Esophagus squamous epithelium (tissue), 5 donors: ENCODE measurements around the gene CACNA2D2. TPM values are rescaled to one million over a fixed set of nuclear protein-coding genes. Genes with fewer than 3 reads are reported as not detected.

ENCODE experiments used
- DNase-seq: peaks from one replicate; lab custom pipeline; 2025; lab: John Stamatoyannopoulos, UW
- H3K27ac ChIP-seq, 4 donors: fragments of 200-600 bp; sonication (generic); one replicate each; pipeline ENCODE4 v1.5.1; 2016 to 2019; ENCODE audit warnings: mild to moderate bottlenecking in 1 of 4
- H3K27me3 ChIP-seq, 4 donors: fragments of 200-600 bp; sonication (generic); 1 replicate in 3 of 4; 2 replicates in 1 of 4; pipeline versions ENCODE4 v1.5.1 to v1.6.0; 2017 to 2021; ENCODE audit warnings: antibody characterized with exemption in 1 of 4
- H3K36me3 ChIP-seq, 3 donors: fragments of 200-600 bp; sonication (generic); one replicate each; pipeline ENCODE4 v1.5.1; 2016 to 2019
- H3K4me1 ChIP-seq, 3 donors: fragments of 200-600 bp; sonication (generic); one replicate each; pipeline ENCODE4 v1.5.1; 2017 to 2019
- H3K4me3 ChIP-seq, 4 donors: fragments of 200-600 bp; sonication (generic); 1 replicate in 3 of 4; 2 replicates in 1 of 4; pipeline ENCODE4 v1.5.1; 2016 to 2019; ENCODE audit warnings: mild to moderate bottlenecking in 2 of 4, moderate library complexity in 1 of 4
- H3K9me3 ChIP-seq, 3 donors: fragments of 200-600 bp; sonication (generic); one replicate each; pipeline ENCODE4 v1.5.1; 2016 to 2019
- CTCF ChIP-seq, 6 experiments: fragments of 450-650 bp in 4 of 6; fragments of 200-600 bp in 2 of 6; sonication (generic) in 2 of 6; IDR thresholded peaks; one replicate each; pipeline ENCODE4 v1.5.1; 2016 to 2019; ENCODE audit warnings: antibody characterized with exemption in 6 of 6, mild to moderate bottlenecking in 4 of 6, moderate library complexity in 4 of 6
- POLR2A ChIP-seq, 4 donors: fragments of 450-650 bp; IDR thresholded peaks; one replicate each; pipeline ENCODE4 v1.6.1; 2017; ENCODE audit warnings: antibody characterized with exemption in 4 of 4, mild to moderate bottlenecking in 4 of 4, moderate library complexity in 3 of 4
- whole genome bisulfite sequencing, 2 donors: methylation state at CpG; one replicate each; pipeline ENCODE4 v1.1.5; 2018; 5-methylcytosine and 5-hydroxymethylcytosine counted together
- intact Hi-C: fragments of 100-400 bp; cut with DNase I; formaldehyde crosslinking; loops from one replicate; pipeline ENCODE4 v1.15.0; 2022
- total RNA-seq, 4 donors: library from RNA; depleted of rRNA; stranded (reverse); fragments of >200 nt; gene quantifications; one replicate each; pipeline ENCODE4 v1.1.0, GENCODE V29; 2016
- donor health status: DM: yes; HTN: yes; CAD: no.

CACNA2D2 gene
- total RNA-seq, 4 donors from 2014 or later, result 0.18 to 0.57 (median 0.35) TPM; not detected in 1

- H3K36me3 ChIP-seq, result no peaks in the 10 kb centered on the region
- H3K27ac ChIP-seq, result no peak overlapping the region
- DNase-seq, result no peak
- no peak overlapping the region for H3K4me3 ChIP-seq
- 37 to 42% methylated on average over 9 to 13 of the region's 18 CpGs for WGBS, 2 donors
- no peaks in the 10 kb centered on the region for H3K9me3 ChIP-seq
- intact Hi-C loops, result loop anchor here (5.0 to 10.0 kb wide), 2 partner anchors 102 to 165 kb away; no protein-coding TSS in a partner anchor
- peaks cover 0 to 9% (median 0%) of the 10 kb centered on the region in 3 donors for H3K4me1 ChIP-seq
- TF ChIP-seq POLR2A (IDR thresholded peaks at IDR 0.05) (no peak), CTCF (IDR thresholded peaks at IDR 0.05) (no peak)
- peaks cover 0 to 36% (median 0%) of the 10 kb centered on the region in 4 donors for H3K27me3 ChIP-seq
Observed at GRCh38 chr3:50539356-50540286, 36.2 kb upstream of the CACNA2D2 start.

- 57 to 73% methylated on average over 4 of the region's 4 CpGs for WGBS, 2 donors
- peaks cover 0 to 36% (median 0%) of the 10 kb centered on the region in 4 donors for H3K27me3 ChIP-seq
- TF ChIP-seq POLR2A (IDR thresholded peaks at IDR 0.05) (no peak), CTCF (IDR thresholded peaks at IDR 0.05) (no peak)
- H3K4me1 ChIP-seq, result peaks cover 0 to 9% (median 0%) of the 10 kb centered on the region in 3 donors
- intact Hi-C loops, result loop anchor here (10.0 kb wide), 1 partner anchor 163 kb away; no protein-coding TSS in a partner anchor
- H3K27ac ChIP-seq, result no peak overlapping the region
- no peaks in the 10 kb centered on the region for H3K36me3 ChIP-seq
- no peak for DNase-seq
- no peaks in the 10 kb centered on the region for H3K9me3 ChIP-seq
- H3K4me3 ChIP-seq, result no peak overlapping the region
Observed at GRCh38 chr3:50537421-50538129, 34.1 kb upstream of the CACNA2D2 start.

GRCh38 chr3:50536471-50537180 lies 33.2 kb upstream of the CACNA2D2 start:
- Histone ChIP-seq H3K4me1 (peaks cover 0 to 9% (median 0%) of the 10 kb centered on the region in 3 donors), H3K36me3 (no peaks in the 10 kb centered on the region), H3K27ac (no peak overlapping the region), H3K27me3 (peaks cover 0 to 39% (median 0%) of the 10 kb centered on the region in 4 donors), H3K9me3 (no peaks in the 10 kb centered on the region), H3K4me3 (no peak overlapping the region)
- intact Hi-C loops, result loop anchor here (10.0 kb wide), 1 partner anchor 162 kb away; no protein-coding TSS in a partner anchor
- TF ChIP-seq CTCF (IDR thresholded peaks at IDR 0.05), result no peak
- no peak for TF ChIP-seq POLR2A (IDR thresholded peaks at IDR 0.05)
- no peak for DNase-seq
- 67 to 73% methylated on average over 3 to 5 of the region's 5 CpGs for WGBS, 2 donors

- peaks cover 0 to 11% (median 0%) of the 10 kb centered on the region in 3 donors for H3K4me1 ChIP-seq
- H3K36me3 ChIP-seq, result no peaks in the 10 kb centered on the region
- H3K27me3 ChIP-seq, result peaks cover 0 to 52% (median 0%) of the 10 kb centered on the region in 4 donors
- H3K27ac ChIP-seq, result no peak overlapping the region
- no peak for TF ChIP-seq POLR2A (IDR thresholded peaks at IDR 0.05)
- no peak for TF ChIP-seq CTCF (IDR thresholded peaks at IDR 0.05)
- no peak for DNase-seq
- intact Hi-C loops, result loop anchor here (10.0 kb wide), 1 partner anchor 160 kb away; no protein-coding TSS in a partner anchor
- no peak overlapping the region for H3K4me3 ChIP-seq
- WGBS, 2 donors, result 71 to 75% methylated on average over 5 to 6 of the region's 9 CpGs
- no peaks in the 10 kb centered on the region for H3K9me3 ChIP-seq
Observed at GRCh38 chr3:50534681-50535330, 31.4 kb upstream of the CACNA2D2 start.
